ENCODE results near the gene RGR.
"Not testable (repeated sequence)": the region's sequence is repeated elsewhere in the genome, so short reads cannot be mapped to it uniquely, and the experiment has no call there.

Gene RGR

DNA sequence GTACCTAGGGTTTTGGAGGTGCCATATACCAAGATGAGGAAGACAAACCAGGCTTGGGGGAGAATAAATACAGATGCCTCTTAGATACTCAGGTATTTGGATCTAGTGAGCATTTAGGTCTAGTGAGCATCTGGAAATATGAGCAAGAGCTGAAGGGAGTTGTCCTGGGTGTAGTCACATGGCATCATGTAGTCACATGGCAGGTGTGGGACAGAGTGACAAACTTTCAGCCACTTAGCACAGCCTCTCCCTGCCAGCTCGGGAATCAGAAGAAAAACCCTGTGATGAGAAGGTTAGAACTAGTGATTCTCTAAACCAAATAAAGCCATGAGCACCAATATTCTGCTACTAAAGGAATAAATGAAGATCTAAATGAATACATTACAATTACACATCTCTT lies 24.3 kb downstream of the RGR start:
- no peak overlapping the region for H3K4me3 ChIP-seq (ENCODE audit: control insufficient read depth, low read depth, low read length)
- TF ChIP-seq, protein P1, sequence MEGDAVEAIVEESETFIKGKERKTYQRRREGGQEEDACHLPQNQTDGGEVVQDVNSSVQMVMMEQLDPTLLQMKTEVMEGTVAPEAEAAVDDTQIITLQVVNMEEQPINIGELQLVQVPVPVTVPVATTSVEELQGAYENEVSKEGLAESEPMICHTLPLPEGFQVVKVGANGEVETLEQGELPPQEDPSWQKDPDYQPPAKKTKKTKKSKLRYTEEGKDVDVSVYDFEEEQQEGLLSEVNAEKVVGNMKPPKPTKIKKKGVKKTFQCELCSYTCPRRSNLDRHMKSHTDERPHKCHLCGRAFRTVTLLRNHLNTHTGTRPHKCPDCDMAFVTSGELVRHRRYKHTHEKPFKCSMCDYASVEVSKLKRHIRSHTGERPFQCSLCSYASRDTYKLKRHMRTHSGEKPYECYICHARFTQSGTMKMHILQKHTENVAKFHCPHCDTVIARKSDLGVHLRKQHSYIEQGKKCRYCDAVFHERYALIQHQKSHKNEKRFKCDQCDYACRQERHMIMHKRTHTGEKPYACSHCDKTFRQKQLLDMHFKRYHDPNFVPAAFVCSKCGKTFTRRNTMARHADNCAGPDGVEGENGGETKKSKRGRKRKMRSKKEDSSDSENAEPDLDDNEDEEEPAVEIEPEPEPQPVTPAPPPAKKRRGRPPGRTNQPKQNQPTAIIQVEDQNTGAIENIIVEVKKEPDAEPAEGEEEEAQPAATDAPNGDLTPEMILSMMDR (conservative IDR thresholded peaks at IDR 0.05; ENCODE audit: control insufficient read depth, insufficient read depth, low read depth, low read length), result no peak
- DNase-seq (ENCODE audit: low read depth), result no peak

DNA sequence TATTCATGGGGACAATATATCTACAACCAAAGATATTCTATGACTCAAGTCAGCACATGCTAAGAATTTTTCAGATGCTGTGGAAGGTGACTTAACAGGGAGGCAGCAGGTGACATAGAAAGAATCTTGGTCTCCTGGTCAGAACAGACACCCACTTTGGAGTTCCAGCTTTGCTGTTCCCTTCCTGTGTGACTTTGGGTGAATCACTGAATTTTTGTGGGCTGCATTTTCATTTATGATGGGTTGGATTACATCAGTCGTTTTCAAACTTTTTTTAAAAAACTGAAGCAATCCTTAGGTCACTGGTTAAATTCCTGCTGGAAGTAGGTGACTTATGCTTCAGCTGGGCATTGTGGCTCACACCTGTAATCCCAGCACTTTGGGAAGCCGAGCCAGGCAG lies 24.9 kb downstream of the RGR start:
- H3K4me3 ChIP-seq (ENCODE audit: control insufficient read depth, low read depth, low read length), result no peak overlapping the region
- peak; percentile 66 for DNase-seq (ENCODE audit: low read depth)
- TF ChIP-seq, protein P1 (conservative IDR thresholded peaks at IDR 0.05; ENCODE audit: control insufficient read depth, insufficient read depth, low read depth, low read length), result no peak

DNA sequence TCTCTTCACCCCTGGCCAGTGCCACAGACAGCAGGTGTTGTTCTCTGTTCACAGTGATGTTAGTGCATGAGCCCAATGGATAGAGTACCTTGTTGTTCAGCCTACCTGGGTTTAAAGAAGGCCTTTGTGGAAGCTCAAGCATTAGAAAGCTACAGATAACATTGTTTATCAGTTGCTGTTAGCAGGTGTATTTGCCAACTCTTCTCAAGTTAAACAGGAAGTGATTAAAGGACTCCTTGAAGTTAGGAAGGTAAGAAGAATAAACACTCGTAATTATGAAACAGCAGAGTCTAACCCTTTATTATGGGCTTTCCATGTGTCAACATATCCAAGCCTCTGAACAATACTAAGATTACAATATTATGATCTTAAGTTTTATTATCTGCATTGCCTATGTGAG lies 25.9 kb downstream of the RGR start:
- no peak overlapping the region for H3K4me3 ChIP-seq (ENCODE audit: control insufficient read depth, low read depth, low read length)
- no peak for DNase-seq (ENCODE audit: low read depth)
- TF ChIP-seq, protein P1 (conservative IDR thresholded peaks at IDR 0.05; ENCODE audit: control insufficient read depth, insufficient read depth, low read depth, low read length), result no peak

DNA sequence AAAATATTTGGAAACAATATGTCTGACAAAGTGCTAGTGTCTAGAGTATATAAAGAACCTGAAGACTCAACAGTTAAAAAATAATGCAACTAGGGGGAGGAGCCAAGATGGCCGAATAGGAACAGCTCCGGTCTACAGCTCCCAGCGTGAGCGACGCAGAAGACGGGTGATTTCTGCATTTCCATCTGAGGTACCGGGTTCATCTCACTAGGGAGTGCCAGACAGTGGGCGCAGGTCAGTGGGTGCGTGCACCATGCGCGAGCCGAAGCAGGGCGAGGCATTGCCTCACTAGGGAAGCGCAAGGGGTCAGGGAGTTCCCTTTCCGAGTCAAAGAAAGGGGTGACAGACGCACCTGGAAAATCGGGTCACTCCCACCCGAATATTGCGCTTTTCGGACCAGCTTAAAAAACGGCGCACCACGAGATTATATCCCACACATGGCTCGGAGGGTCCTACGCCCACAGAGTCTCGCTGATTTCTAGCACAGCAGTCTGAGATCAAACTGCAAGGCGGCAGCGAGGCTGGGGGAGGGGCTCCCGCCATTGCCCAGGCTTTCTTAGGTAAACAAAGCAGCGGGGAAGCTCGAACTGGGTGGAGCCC lies 35.1 kb downstream of the RGR start:
- not testable (repeated sequence) for H3K4me3 ChIP-seq (ENCODE audit: control insufficient read depth, low read depth, low read length); DNase-seq (ENCODE audit: low read depth)

DNA sequence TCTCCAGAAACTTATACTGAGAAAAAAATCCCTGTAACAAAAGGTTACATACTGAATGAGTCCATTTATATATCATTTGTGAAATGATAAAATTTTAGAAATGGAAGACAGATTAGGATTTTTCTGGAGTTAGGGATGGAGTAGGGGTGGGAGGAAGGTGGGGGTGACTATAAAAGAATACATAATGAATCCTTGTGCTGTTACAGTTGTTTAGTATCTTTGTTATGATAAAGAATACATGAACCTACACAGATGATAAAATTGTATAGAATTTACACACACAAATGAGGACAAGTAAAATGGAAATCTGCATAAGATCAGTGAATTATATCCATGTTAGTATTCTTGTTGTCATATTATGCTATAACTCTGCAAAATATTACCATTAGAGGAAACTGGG lies 41.8 kb downstream of the RGR start:
- TF ChIP-seq, protein P1 (conservative IDR thresholded peaks at IDR 0.05; ENCODE audit: control insufficient read depth, insufficient read depth, low read depth, low read length), result no peak
- no peak for DNase-seq (ENCODE audit: low read depth)
- no peak overlapping the region for H3K4me3 ChIP-seq (ENCODE audit: control insufficient read depth, low read depth, low read length)

DNA sequence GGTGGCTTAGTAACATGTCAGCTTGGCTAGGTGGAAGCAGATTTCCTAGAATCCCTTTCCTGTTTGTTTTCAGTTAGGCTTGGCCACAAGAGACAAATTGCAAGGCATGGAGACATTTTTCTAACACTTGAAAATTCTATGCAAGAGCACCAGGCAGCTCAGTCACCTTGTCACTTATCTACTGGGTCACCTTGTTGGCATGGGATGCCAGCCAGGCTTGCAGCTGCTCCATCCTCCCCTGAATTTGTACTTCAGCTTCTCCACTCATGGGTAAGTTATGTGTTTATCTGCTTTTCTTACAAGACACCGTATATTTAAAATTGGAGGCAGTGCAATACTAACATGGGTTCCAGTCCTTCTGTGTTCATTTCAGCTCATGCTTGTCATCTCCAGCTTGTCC lies 43.3 kb downstream of the RGR start:
- no peak overlapping the region for H3K4me3 ChIP-seq (ENCODE audit: control insufficient read depth, low read depth, low read length)
- no peak for DNase-seq (ENCODE audit: low read depth)
- TF ChIP-seq, protein P1 (conservative IDR thresholded peaks at IDR 0.05; ENCODE audit: control insufficient read depth, insufficient read depth, low read depth, low read length), result no peak

DNA sequence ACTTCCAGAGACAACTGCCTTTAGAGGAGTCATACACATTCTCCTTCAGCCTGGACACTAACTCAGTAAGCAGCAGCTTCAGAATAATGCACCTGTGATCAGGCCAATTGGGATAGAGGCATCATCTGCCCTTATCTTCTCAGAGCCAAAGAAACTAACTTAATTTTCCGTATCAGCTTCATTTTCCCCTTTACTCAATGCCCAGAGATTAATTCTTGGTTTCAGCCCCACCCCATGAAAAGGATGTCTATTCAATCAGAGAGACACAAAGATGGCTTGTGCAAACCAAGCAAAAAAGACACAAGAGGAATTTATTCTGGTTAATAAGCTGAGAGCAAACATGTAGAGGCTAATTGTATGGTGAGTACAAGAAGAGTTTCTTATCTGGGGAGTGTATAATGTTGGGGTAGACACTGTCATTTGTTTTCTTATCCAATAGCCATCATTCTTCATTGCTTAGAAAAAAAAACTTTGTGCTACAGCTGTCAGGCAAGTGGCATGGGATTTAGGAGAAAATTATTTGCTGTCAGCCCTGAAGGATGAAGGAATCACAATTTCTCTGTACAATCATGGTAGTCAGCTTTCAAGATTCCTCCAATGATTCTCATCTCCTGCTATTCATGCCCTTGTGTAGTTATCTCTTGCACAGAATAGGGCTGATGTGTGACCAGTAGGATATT lies 44.8 kb downstream of the RGR start:
- TF ChIP-seq, protein P1 (conservative IDR thresholded peaks at IDR 0.05; ENCODE audit: control insufficient read depth, insufficient read depth, low read depth, low read length), result no peak
- no peak for DNase-seq (ENCODE audit: low read depth)
- no peak overlapping the region for H3K4me3 ChIP-seq (ENCODE audit: control insufficient read depth, low read depth, low read length)

Measured in fibroblast of mammary gland (primary cell).